Left lobe of liver (tissue), 2 donors: ENCODE results near the gene CNTNAP5. TPM values are rescaled to one million over a fixed set of nuclear protein-coding genes. Genes with fewer than 3 reads are reported as not detected.

Source experiments
- ATAC-seq: fragments of 200-7000 bp; cut with Tn5 transposase; one replicate; pipeline ENCODE4 v1.9.1; 2020; ENCODE audit warnings: mild to moderate bottlenecking, moderate library complexity
- DNase-seq: peaks from one replicate; pipeline ENCODE4 v3.0.0-alpha.2; 2020; ENCODE audit warnings: low spot score
- total RNA-seq: library from RNA; stranded (reverse); gene quantifications from one replicate; pipeline ENCODE4 v1.2.1, GENCODE V29; 2021
- donor health status: DM: no; HTN: no; CAD: no; lungs with moderate emphysema.
- donor health status: DM: no; HTN: yes; CAD: no.

The CNTNAP5 gene
- total RNA-seq, 1 donor from 2014 or later = not detected

GRCh38 chr2:124149571-124149970 is 124.5 kb downstream of the CNTNAP5 start:
- no peak for DNase-seq
- ATAC-seq = no peak

DNA sequence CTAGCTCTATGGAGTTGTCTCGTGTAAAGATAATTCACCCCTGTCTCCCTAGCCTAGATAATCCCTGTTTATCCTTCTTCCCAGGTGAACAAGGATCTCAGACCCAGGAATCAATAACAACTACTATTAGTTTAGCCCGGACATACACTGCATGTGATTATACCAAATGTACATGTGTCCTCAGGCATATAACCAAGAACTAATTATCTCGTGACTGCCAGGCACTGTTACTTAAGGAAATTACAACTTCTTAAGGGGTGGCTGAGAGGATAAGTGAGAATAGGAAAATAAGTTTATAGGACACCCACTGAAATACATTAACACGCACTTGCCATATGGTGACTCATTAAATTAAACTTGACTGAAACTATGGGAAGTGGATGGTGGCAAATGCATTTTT is 126.6 kb downstream of the CNTNAP5 start:
- DNase-seq (no peak), ATAC-seq (no peak)

DNA sequence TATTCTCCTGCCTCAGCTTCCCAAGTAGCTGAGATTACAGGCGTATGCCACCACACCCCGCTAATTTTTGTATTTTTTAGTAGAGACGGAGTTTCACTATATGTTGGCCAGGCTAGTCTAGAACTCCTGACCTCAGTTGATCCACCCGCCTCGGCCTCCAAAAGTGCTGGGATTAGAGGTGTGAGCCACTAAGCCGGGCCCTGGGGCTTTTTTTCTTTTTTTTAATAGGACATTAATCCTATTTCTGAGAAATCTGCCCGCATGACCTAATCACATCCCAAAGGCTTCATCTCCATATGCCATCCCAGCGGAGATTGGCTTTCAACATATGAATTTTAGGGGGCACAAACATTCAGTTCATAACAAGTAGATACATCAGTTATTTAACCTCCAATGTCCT is 128.6 kb downstream of the CNTNAP5 start:
- ATAC-seq = no peak
- DNase-seq = no peak

- DNase-seq (no peak), ATAC-seq (no peak)
These were observed 134.1 kb downstream of the CNTNAP5 start for GRCh38 chr2:124159166-124159565.

DNA sequence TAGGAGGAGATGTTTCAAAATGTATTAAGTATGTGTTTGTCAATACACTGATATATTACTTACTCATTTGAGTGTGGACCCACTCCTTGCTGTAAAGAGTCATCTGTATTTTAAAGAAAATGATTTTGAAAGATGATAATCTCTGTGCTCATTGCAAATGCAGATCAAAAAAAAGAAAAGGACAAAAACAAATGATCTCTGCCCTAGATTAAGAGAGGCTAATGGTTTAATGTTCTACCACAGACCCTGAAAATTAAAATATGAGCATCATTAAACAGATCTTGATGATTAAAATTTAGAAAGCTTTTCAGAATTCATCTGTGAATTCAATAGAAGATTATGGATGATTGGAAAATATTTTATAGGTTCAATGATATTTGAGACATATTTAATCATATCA is 136.5 kb downstream of the CNTNAP5 start:
- DNase-seq = no peak
- ATAC-seq = no peak

DNA sequence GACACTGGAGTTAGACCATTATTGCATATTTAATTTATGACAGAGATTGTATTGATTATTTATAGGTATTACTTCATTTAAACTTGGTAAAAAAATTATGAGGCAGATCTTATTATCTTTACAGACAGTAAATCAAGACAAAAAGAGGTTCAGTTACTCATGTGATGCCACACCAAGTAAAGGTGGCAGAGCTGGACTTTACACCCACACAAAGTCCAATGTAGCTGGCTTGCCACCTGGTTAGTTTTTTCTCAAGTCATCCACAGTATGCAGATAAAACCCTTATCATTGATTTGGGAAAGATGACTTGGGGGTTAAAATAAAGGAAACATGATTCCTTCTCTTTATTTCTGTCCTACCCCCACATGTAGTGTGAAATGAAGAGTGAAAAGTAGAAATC is 137.2 kb downstream of the CNTNAP5 start:
- no peak for DNase-seq
- no peak for ATAC-seq

- DNase-seq = no peak
- ATAC-seq = no peak
These were observed 138.8 kb downstream of the CNTNAP5 start for GRCh38 chr2:124163840-124164239.

DNA sequence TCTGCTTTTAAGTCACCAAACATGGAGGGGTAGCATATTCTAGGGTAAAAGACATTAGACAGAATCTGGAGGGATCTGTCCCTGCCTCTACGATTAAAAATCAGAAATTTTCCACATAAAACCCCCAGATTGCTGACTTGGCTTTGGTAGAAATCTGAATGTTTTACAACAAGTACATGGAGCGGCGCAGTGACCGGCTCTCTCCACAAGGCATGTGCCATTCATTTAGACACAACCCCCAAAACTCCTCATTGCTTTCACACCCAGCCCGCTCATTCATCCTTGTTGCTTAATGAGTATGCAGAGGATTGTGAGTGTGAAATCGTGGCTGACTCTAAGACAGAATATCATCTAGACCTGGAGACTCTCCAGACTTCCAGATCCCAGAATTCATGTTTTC is 140.6 kb downstream of the CNTNAP5 start:
- DNase-seq = no peak

DNA sequence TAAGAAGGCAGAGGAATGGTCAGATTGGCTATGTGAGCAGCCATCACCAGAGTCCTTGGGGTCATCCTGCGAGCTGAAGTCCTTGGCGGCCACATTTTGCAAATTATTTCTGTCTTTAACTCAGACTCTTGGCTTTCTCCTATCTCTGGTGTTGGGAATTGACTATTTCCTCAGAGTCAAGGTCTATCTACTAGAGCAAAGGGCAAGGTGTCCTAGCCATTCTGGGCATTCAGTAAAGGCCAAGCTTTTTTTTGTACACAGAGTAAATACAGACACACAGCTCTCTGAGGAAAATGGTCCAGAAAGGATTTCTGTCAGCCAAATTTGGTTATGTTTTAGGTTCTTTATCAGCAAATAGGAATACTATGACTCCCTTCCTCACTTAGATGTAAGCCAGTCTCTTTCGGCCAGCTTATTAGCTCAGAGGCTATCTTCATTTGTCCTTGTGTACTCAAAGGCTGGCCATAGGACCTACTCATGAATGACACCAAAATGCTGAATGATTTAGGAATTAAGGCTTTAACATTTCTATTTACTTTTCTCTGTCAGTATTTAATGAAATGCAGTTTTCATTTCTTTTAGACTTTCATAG is 146.5 kb downstream of the CNTNAP5 start:
- DNase-seq = no peak
- no peak for ATAC-seq

More for the DNA sequence above, 140.6 kb downstream of the CNTNAP5 start:
- no peak for ATAC-seq

DNA sequence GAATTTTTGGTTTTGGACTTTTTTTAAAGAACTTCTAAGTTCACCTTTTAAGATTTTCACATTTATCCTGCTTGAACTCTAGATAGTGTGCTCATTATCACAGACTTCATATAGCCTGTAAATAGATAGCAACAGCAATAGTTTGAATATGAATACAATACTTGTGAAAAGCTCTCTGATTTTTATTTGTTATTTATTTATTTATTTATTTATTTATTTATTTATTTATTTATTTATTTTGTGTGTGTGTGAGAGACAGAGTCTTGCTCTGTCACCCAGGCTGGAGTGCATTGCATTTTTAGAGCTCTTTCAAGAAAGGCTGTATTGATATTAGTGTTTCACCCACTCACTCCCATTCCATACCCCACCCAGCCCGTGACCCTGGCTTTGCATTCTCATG is 153.6 kb downstream of the CNTNAP5 start:
- no peak for ATAC-seq

DNA sequence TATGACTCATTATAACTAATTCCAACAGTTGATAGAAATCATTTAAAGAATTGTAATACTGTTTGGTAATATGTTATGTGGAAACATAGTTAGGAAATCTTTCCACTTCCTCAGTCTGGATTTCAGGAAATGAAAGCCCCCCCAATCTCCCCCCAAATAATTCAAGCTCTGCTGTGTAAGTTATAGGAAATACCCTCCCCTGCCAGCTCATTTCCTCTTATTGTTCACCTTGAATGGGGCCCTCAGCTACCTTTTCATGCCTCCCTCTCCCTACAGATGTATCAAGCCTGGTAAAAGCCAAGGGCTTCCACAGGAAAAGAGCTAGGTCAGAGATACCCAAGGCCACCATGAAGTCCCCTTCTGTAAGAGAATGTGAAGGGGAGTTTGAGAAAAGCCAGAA is 155.5 kb downstream of the CNTNAP5 start:
- ATAC-seq (no peak), DNase-seq (no peak)

More for the DNA sequence above, 153.6 kb downstream of the CNTNAP5 start:
- DNase-seq = no peak

DNA sequence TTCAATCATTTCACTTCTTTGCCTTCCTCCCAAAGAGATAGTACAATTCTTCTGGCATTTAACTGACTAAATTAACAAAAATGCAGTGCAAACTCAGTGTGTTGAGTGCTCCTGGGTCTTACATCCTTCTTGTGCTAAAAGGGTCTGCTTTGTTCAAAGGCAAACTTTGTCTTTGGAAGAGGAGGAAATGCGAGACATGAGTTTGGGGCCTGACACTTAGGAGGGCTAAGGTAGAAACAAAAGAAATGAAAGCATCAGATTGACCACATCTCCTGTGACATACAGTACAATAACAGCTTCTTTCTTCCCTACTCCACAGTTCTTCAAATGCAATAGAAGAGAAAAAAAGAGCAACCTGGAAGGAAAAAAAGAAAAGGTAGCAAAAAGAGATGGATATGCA is 161.7 kb downstream of the CNTNAP5 start:
- ATAC-seq = no peak
- no peak for DNase-seq

GRCh38 chr2:124187948-124188347 is 162.9 kb downstream of the CNTNAP5 start:
- ATAC-seq (no peak), DNase-seq (no peak)

DNA sequence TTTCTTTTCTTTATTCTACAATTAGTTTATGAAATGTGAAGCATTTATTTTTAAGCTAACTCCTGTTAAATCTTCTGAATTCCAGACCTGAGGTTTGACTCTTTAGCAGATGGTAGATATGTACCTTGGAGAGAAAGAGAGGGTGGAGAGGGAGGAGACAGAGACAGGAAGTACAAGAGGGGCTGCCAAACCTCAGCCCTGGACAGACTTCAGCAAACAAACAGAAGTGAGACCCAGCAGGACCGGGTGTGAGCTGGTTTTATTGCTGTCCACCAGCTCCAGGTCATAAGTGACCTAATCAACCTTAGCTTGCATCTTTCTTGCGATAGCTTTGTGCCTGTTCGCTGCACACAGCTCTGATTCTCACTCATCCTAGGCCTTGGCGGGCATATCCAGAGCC is 168.6 kb downstream of the CNTNAP5 start:
- ATAC-seq (no peak), DNase-seq (no peak)

- DNase-seq = no peak
- no peak for ATAC-seq
These were observed 176.6 kb downstream of the CNTNAP5 start for GRCh38 chr2:124201713-124202112.

DNA sequence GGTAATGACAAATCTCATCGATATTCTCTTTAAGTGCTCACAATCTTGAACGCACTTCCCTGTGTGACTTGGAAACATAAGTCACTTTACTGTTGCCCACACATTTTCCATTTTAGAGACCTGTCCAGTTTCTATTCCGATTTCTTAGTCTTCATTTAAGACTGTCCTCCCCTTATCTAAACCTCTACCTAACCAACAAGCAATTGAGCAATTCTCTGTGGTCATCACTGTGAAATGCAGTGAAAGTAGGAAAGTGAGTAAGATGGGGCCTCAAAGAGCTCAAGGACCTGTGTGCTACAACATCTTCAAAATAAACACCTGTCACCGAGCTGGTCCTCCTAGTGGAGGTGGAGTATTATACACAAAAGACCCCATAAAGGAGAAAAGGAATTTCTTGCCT is 184.4 kb downstream of the CNTNAP5 start:
- DNase-seq (no peak), ATAC-seq (no peak)

DNA sequence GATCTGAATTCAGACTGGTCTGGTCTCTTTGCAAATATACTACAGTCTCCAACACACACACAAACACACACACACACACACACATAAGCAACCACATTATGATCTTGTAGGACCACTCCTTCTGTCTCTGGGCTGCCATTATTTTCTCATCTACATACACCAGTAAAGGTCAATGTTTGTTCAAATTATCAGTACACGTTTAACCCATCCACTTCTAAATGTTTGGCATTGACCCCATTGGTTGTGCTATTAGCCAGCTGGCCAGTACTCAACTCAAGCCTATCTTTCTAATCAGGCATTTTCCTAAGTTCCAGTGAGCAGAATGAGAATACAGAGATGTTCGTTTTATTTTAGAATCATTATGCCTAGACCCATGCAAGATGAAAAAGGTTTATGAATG is 186.4 kb downstream of the CNTNAP5 start:
- DNase-seq = no peak
- no peak for ATAC-seq

GRCh38 chr2:124213977-124214587 is 189.0 kb downstream of the CNTNAP5 start:
- DNase-seq (no peak), ATAC-seq (no peak)

DNA sequence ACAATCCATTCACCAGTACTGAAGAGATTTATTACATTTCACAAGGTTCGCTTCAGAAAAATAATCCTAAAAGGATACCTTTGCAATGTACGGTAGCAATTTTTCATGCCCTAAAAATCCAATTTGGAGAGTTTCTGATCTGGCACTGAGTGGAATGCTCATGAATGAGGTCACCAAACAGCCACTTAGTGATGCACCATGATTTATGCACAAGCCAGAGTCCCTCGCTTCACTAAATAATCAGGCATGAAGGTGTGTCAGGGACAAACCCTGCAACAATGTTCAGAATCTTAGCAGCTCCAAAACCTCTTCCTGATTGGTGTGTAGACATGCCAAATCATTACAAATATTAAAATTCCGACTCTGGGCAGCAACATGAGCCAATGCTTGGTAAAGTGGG is 221.1 kb downstream of the CNTNAP5 start:
- DNase-seq (no peak), ATAC-seq (no peak)

DNA sequence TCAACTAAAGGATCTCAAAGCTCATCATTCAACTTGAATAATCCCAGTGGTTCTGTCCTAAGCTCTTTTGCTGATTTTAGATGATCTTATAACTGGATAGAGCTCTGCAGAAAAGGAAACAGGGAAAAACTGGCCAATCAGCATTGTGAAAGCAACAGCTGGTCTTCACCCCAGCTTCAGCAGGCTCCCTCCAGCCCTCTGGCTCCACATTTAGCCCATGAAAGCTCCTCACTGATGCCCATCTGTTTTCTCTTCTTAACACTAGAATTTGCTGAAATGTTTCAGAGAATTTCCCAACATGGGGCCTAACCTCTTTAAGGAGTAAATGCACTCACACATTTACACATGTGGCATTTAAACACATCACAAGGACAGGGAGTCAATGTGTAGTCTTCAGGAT is 223.3 kb downstream of the CNTNAP5 start:
- ATAC-seq (no peak), DNase-seq (no peak)

GRCh38 chr2:124250433-124250832 is 225.3 kb downstream of the CNTNAP5 start:
- DNase-seq = no peak
- no peak for ATAC-seq

DNA sequence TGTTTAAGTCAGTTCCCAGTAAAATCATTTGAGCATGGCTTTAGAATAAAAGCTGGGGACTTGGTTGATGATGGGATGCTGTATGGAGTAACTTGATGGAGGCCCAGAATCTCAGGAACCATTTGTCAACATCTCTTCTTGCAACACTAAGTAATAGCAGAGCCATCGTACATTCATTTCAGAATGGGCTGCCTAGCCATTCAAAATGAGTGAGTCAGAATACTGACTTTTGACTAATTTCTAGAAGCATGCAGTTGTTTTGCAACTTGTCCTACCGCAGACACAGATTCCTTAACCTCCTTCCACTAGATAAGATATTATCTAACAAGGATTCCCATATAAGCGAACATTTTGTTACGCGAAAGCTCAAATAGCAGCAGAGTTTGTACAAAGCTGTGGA is 229.5 kb downstream of the CNTNAP5 start:
- DNase-seq = no peak
- ATAC-seq = no peak

GRCh38 chr2:124257120-124257519 is 232.0 kb downstream of the CNTNAP5 start:
- DNase-seq (no peak), ATAC-seq (no peak)
